K562 (cell line): ENCODE results near the gene SPRING1. TPM values are rescaled to one million over a fixed set of nuclear protein-coding genes. Genes with fewer than 3 reads are reported as not detected.

ENCODE experiments used
- ATAC-seq: fragments of 200-7000 bp; cut with Tn5 transposase; 3 replicates; pipeline ENCODE4 v1.9.1; 2020; ENCODE audit warnings: moderate library complexity
- BruUV-seq: library from RNA; stranded (reverse); fragments of 400-500 nt; replicated peaks from 2 replicates; lab custom pipeline; 2021; lab: Mats Ljungman, UMichigan
- CTCF ChIA-PET: fragments of 300-600 bp; formaldehyde crosslinking; extraction: SDS; loops from one replicate; lab custom pipeline; 2021; ENCODE audit warnings: low intra/inter-chr PET ratio; lab: Yijun Ruan, JAX
- POLR2A ChIA-PET: fragments of 300-600, 350-650 bp; sonication (Branson Sonifier 250); formaldehyde crosslinking; extraction: SDS; loops from one replicate; lab custom pipeline; 2021; ENCODE audit warnings: antibody characterized with exemption, inconsistent platforms; lab: Yijun Ruan, JAX
- DNase-seq, 4 experiments: peaks; one replicate each; pipeline versions ENCODE4 v3.0.0 to v3.0.0-alpha.2; 2011 to 2018; ENCODE audit warnings: low spot score in 3 of 4, mixed read lengths in 3 of 4; ENCODE audit errors: extremely low read depth in 1 of 4
- FAIRE-seq: peaks from 2 replicates; lab custom pipeline; 2011; peaks lifted over from hg19 to GRCh38; lab: Jason Lieb, UNC
- H2AFZ ChIP-seq: 2 replicates; pipeline ENCODE4 v1.6.0; 2011; ENCODE audit warnings: low read depth, low read length, control low read depth, inconsistent platforms
- H3K27ac ChIP-seq: fragments of 200-600 bp; 3 replicates; pipeline ENCODE4 v1.8.0; 2011; ENCODE audit warnings: low read depth, mild to moderate bottlenecking, control low read depth, inconsistent platforms, low read length, moderate library complexity, mixed read lengths; ENCODE audit errors: extremely low read depth
- H3K27me3 ChIP-seq, 2 experiments: fragments of 300-600 bp in 1 of 2; 2 replicates in 1 of 2; 3 replicates in 1 of 2; pipeline versions ENCODE4 v1.6.0 to v1.8.0; 2011; ENCODE audit warnings: inconsistent platforms in 2 of 2, low read length in 2 of 2, mild to moderate bottlenecking in 1 of 2, mixed read lengths in 1 of 2, moderate library complexity in 1 of 2; ENCODE audit not compliant: control insufficient read depth in 2 of 2, insufficient read depth in 2 of 2
- H3K36me3 ChIP-seq: fragments of 300-600 bp; 3 replicates; pipeline ENCODE4 v1.8.0; 2011; ENCODE audit warnings: mild to moderate bottlenecking, low read length, inconsistent platforms; ENCODE audit not compliant: control insufficient read depth, insufficient read depth
- H3K4me1 ChIP-seq, 2 experiments: fragments of 200-600 bp in 1 of 2; replicated peaks in 1 of 2; 2 replicates in 1 of 2; 3 replicates in 1 of 2; pipeline versions ENCODE4 v1.5.1 to v1.8.0; 2011; ENCODE audit warnings: inconsistent platforms in 2 of 2, low read length in 2 of 2, mild to moderate bottlenecking in 1 of 2, mixed read lengths in 1 of 2, moderate library complexity in 1 of 2; ENCODE audit not compliant: control insufficient read depth in 2 of 2, insufficient read depth in 2 of 2
- H3K4me2 ChIP-seq: 2 replicates; pipeline ENCODE4 v1.6.1; 2011; ENCODE audit warnings: low read length, control low read depth, inconsistent platforms, mixed read lengths; ENCODE audit not compliant: insufficient read depth
- H3K4me3 ChIP-seq: fragments of 200-600 bp; sonication (generic), shearing (Covaris generic); 2 replicates; pipeline ENCODE4 v1.5.1; 2016; ENCODE audit warnings: control low read depth, inconsistent platforms
- H3K79me2 ChIP-seq: fragments of 200-600 bp; 3 replicates; pipeline ENCODE4 v1.8.0; 2011; ENCODE audit warnings: low read length, inconsistent platforms; ENCODE audit not compliant: control insufficient read depth, insufficient read depth
- H3K9ac ChIP-seq, 2 experiments: 2 replicates each; pipeline versions ENCODE4 v1.6.0 to v1.6.1; 2011; ENCODE audit warnings: low read depth in 2 of 2, low read length in 2 of 2, control low read depth in 1 of 2, inconsistent platforms in 1 of 2, mild to moderate bottlenecking in 1 of 2, mixed read lengths in 1 of 2; ENCODE audit not compliant: insufficient read depth in 1 of 2
- H3K9me1 ChIP-seq: one replicate; pipeline ENCODE4 v1.6.0; 2011; ENCODE audit warnings: inconsistent platforms, mild to moderate bottlenecking, low read length, moderate library complexity; ENCODE audit not compliant: control insufficient read depth, insufficient read depth
- H3K9me3 ChIP-seq: replicated peaks from 2 replicates; pipeline ENCODE4 v1.5.1; 2011; ENCODE audit warnings: low read depth, low read length, inconsistent platforms; ENCODE audit not compliant: control insufficient read depth, insufficient read depth
- H4K20me1 ChIP-seq: replicated peaks from 2 replicates; pipeline ENCODE4 v1.6.1; 2011; ENCODE audit warnings: low read length, inconsistent platforms, mixed read lengths; ENCODE audit not compliant: control insufficient read depth, insufficient read depth
- CHD2 ChIP-seq: IDR thresholded peaks from 2 replicates; pipeline ENCODE4 v1.6.1; 2011; ENCODE audit warnings: low read depth, low read length
- CREBBP ChIP-seq: IDR thresholded peaks from one replicate; pipeline ENCODE4 v1.6.1; 2012; ENCODE audit warnings: low read depth, mild to moderate bottlenecking, control low read depth, inconsistent platforms, low read length
- CREM ChIP-seq: IDR thresholded peaks from 2 replicates; pipeline ENCODE4 v1.6.1; 2014; ENCODE audit warnings: antibody characterized with exemption, low read depth
- FOSL1 ChIP-seq: fragments of 200-800 bp; sonication (Bioruptor generic); conservative IDR thresholded peaks from 2 replicates; pipeline ENCODE4 v1.6.1; 2016; ENCODE audit warnings: missing genetic modification characterization, missing compliant biosample characterization
- HBP1 ChIP-seq: fragments of 450-650 bp; formaldehyde crosslinking; IDR thresholded peaks from 2 replicates; pipeline ENCODE4 v1.4.0; 2022; ENCODE audit warnings: missing genetic modification characterization
- NCOA6 ChIP-seq: fragments of 450-650 bp; IDR thresholded peaks from 2 replicates; pipeline ENCODE4 v1.6.1; 2017; ENCODE audit warnings: mild to moderate bottlenecking
- PCBP1 ChIP-seq: fragments of 200-400 bp; formaldehyde crosslinking; IDR thresholded peaks from 2 replicates; pipeline ENCODE4 v1.6.1; 2018; ENCODE audit warnings: mild to moderate bottlenecking, low read depth, low read length; ENCODE audit not compliant: poor library complexity, severe bottlenecking
- PHF20 ChIP-seq: fragments of 450-650 bp; IDR thresholded peaks from 2 replicates; pipeline ENCODE4 v1.6.1; 2018; ENCODE audit not compliant: partially characterized antibody
- SNAPC5 ChIP-seq: fragments of 250-450 bp; sonication (Bioruptor Pico); IDR thresholded peaks from 2 replicates; pipeline ENCODE4 v1.8.0; 2021; ENCODE audit warnings: moderate library complexity, mild to moderate bottlenecking, inconsistent platforms
- TAF9B ChIP-seq: fragments of 450-650 bp; IDR thresholded peaks from 2 replicates; pipeline ENCODE4 v1.6.1; 2018; ENCODE audit warnings: mild to moderate bottlenecking; ENCODE audit not compliant: partially characterized antibody
- ZKSCAN3 ChIP-seq: fragments of 250-450 bp; sonication (Bioruptor Pico); IDR thresholded peaks from 2 replicates; pipeline ENCODE4 v1.4.0; 2020
- ZNF263 ChIP-seq: sonication (generic); formaldehyde crosslinking; IDR thresholded peaks from 2 replicates; pipeline ENCODE4 v1.8.0; 2022; ENCODE audit warnings: mild to moderate bottlenecking, missing genetic modification reagents, borderline replicate concordance
- ZNF277 ChIP-seq: fragments of 250-450 bp; sonication (Bioruptor Pico); IDR thresholded peaks from 2 replicates; pipeline ENCODE4 v1.8.0; 2022; ENCODE audit warnings: inconsistent platforms, mild to moderate bottlenecking, moderate library complexity, borderline replicate concordance
- ZNF395 ChIP-seq: fragments of 200-800 bp; sonication (Bioruptor generic); IDR thresholded peaks from 2 replicates; pipeline ENCODE4 v1.6.1; 2017; ENCODE audit warnings: missing genetic modification characterization, missing compliant biosample characterization
- ZNF76 ChIP-seq: fragments of 250-450 bp; sonication (Bioruptor Pico); IDR thresholded peaks from 2 replicates; pipeline ENCODE4 v1.4.0; 2020; ENCODE audit warnings: mild to moderate bottlenecking, moderate library complexity, borderline replicate concordance
- WGBS: fragments of 100-300 bp; shearing (Covaris generic); methylation state at CpG from one replicate; pipeline ENCODE4 v1.1.6; 2016; ENCODE audit warnings: low coverage, mixed read lengths; ENCODE audit not compliant: insufficient coverage; ENCODE audit errors: missing lambda C conversion rate; 5-methylcytosine and 5-hydroxymethylcytosine counted together
- in situ Hi-C: fragments of 300-500 bp; cut with MboI; formaldehyde crosslinking; loops from 4 replicates; pipeline ENCODE4 v1.15.0; 2018; ENCODE audit warnings: inconsistent platforms, mixed read lengths
- intact Hi-C: fragments of 100-400 bp; cut with micrococcal nuclease; formaldehyde crosslinking; loops from 2 replicates; pipeline ENCODE4 v1.14.2; 2022
- polyA plus RNA-seq, 8 experiments: library from polyadenylated mRNA; depleted of rRNA in 4 of 8; stranded (reverse) in 5 of 8; unstranded in 3 of 8; fragments of >200 nt; fragmentation: Nextera tagmentation in 2 of 8; fragmentation: Illumina TruSeq in 1 of 8; extraction: Ambion mirVana in 2 of 8; extraction: Trizol in 1 of 8; gene quantifications; 2 replicates each; pipeline versions ENCODE4 v1.2.1 to v1.2.3, GENCODE V29; 2011 to 2014; ENCODE audit warnings: inconsistent platforms in 1 of 8, missing spikeins in 1 of 8
- total RNA-seq, 7 experiments: library from RNA; depleted of rRNA in 6 of 7; stranded (reverse); fragments of >200 nt in 6 of 7; fragmentation: Illumina TruSeq in 2 of 7; extraction: Trizol in 2 of 7; gene quantifications; 2 replicates each; pipeline versions ENCODE4 v1.2.1 to v1.2.3, GENCODE V29; 2011 to 2021; ENCODE audit warnings: low replicate concordance in 1 of 7
- TF ChIP-seq, protein P1 (sequence below), 3 experiments: IDR thresholded peaks in 2 of 3; conservative IDR thresholded peaks in 1 of 3; 2 replicates each; pipeline ENCODE4 v1.5.1; 2011 to 2012; ENCODE audit warnings: low read length in 3 of 3, mild to moderate bottlenecking in 3 of 3, control low read depth in 2 of 3, improper control_type of control experiment in 1 of 3, inconsistent platforms in 1 of 3, low read depth in 1 of 3, mixed read lengths in 1 of 3, moderate library complexity in 1 of 3; ENCODE audit not compliant: insufficient read depth in 2 of 3

SPRING1 gene
- total and polyA plus RNA-seq, 9 of the 15 experiments (the other 6 are each of a cell fraction or from before 2014, with no cell fraction given) = 1.1 to 20.0 (median 8.0) TPM

DNA sequence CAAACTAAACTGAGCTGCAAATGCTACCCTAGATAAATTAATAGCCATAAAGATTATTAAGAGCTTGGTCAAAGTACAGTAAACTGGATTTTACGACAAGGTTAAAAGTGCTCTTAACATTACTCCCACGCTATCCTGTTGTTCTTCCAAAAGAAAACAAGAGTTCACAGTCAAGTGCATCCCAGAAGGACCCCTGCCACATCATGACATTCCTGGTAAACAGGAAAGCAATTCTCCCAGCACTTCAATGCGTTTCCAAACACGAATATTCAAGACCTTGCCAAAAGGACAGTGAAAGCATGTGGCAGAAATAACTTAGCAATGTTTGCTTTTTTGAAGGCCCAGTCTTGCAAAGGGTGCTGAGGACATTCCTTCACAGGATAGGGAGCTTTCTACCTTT lies 11.2 kb downstream of the SPRING1 start:
- Histone ChIP-seq H3K9me1 (no peaks in the 10 kb centered on the region), H2AFZ (no peak overlapping the region), H4K20me1 (no peaks in the 10 kb centered on the region; the same call in 1 of the 2 replicates), H3K27me3 (no peaks in the 10 kb centered on the region), H3K9me3 (no peaks in the 10 kb centered on the region), H3K36me3 (peaks cover 11% of the 10 kb centered on the region; the same call in 2 of the 3 replicates), H3K4me3 (no peak overlapping the region), H3K79me2 (no peaks in the 10 kb centered on the region), H3K9ac (no peak overlapping the region), H3K27ac (no peak overlapping the region), H3K4me1 (no peaks in the 10 kb centered on the region), H3K4me2 (no peak overlapping the region)
- POLR2A ChIA-PET = interaction anchor here (1.3 kb wide), 1 partner anchor 11 kb away, joined by 5 read pairs; no protein-coding TSS in a partner anchor
- TF ChIP-seq ZNF277 (CRISPR knock-in tag) = no peak
- TF ChIP-seq, protein P1, sequence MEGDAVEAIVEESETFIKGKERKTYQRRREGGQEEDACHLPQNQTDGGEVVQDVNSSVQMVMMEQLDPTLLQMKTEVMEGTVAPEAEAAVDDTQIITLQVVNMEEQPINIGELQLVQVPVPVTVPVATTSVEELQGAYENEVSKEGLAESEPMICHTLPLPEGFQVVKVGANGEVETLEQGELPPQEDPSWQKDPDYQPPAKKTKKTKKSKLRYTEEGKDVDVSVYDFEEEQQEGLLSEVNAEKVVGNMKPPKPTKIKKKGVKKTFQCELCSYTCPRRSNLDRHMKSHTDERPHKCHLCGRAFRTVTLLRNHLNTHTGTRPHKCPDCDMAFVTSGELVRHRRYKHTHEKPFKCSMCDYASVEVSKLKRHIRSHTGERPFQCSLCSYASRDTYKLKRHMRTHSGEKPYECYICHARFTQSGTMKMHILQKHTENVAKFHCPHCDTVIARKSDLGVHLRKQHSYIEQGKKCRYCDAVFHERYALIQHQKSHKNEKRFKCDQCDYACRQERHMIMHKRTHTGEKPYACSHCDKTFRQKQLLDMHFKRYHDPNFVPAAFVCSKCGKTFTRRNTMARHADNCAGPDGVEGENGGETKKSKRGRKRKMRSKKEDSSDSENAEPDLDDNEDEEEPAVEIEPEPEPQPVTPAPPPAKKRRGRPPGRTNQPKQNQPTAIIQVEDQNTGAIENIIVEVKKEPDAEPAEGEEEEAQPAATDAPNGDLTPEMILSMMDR (IDR thresholded peaks at IDR 0.05 in 2 of 3, conservative IDR thresholded peaks at IDR 0.05 in 1 of 3; ENCODE audit: insufficient read depth in 2 of 3, low read depth in 1 of 3, low read length in 3 of 3) = no peak
- no peak for TF ChIP-seq CHD2
- TF ChIP-seq FOSL1 (tag) = no peak
- no peak for TF ChIP-seq SNAPC5 (CRISPR knock-in tag)
- TF ChIP-seq ZNF395 (CRISPR knock-in tag) = no peak
- no peak for TF ChIP-seq ZNF263 (CRISPR knock-in tag)
- no peak for TF ChIP-seq CREM
- no peak for TF ChIP-seq CREBBP
- TF ChIP-seq PCBP1 = no peak
- TF ChIP-seq TAF9B = no peak
- TF ChIP-seq ZKSCAN3 (CRISPR knock-in tag) = no peak
- no peak for TF ChIP-seq HBP1 (CRISPR knock-in tag)
- no peak for TF ChIP-seq NCOA6
- no peak for TF ChIP-seq ZNF76 (CRISPR knock-in tag)
- no peak for TF ChIP-seq PHF20
- no peak for ATAC-seq
- in situ Hi-C loops = no loop called here
- CTCF ChIA-PET = no interaction called here
- BruUV-seq = no TSS peak
- DNase-seq = no peak
- intact Hi-C loops = no loop called here
- 37% methylated on average over 4 of the region's 4 CpGs for WGBS
- no peak for FAIRE-seq
